Activated naive CD8-positive, alpha-beta T cell treated with anti-CD3 and anti-CD28 coated beads, Interleukin-2, amount 50 U/mL, for 24 hours (primary cell): ENCODE data around the gene ITPRID2.

ENCODE experiments used
- ATAC-seq: fragments of 150-1000 bp; cut with Tn5 transposase; one replicate; pipeline ENCODE4 v1.10.0; 2021
- DNase-seq: peaks from one replicate; pipeline ENCODE4 v3.0.0; 2021
- H3K27ac Mint-ChIP-seq: one replicate; pipeline ENCODE4 v1.8.0; 2021; ENCODE audit warnings: mild to moderate bottlenecking, mixed read lengths
- H3K27me3 Mint-ChIP-seq: one replicate; pipeline ENCODE4 v1.8.0; 2021; ENCODE audit warnings: mixed read lengths
- H3K36me3 Mint-ChIP-seq: one replicate; pipeline ENCODE4 v1.8.0; 2021; ENCODE audit warnings: low read depth, mixed read lengths
- H3K4me1 Mint-ChIP-seq: one replicate; pipeline ENCODE4 v1.8.0; 2021; ENCODE audit warnings: mixed read lengths
- H3K4me3 Mint-ChIP-seq: one replicate; pipeline ENCODE4 v1.8.0; 2021; ENCODE audit warnings: mild to moderate bottlenecking, moderate library complexity, mixed read lengths
- H3K9me3 Mint-ChIP-seq: one replicate; pipeline ENCODE4 v1.8.0; 2021; ENCODE audit warnings: mixed read lengths

The ITPRID2 gene

DNA sequence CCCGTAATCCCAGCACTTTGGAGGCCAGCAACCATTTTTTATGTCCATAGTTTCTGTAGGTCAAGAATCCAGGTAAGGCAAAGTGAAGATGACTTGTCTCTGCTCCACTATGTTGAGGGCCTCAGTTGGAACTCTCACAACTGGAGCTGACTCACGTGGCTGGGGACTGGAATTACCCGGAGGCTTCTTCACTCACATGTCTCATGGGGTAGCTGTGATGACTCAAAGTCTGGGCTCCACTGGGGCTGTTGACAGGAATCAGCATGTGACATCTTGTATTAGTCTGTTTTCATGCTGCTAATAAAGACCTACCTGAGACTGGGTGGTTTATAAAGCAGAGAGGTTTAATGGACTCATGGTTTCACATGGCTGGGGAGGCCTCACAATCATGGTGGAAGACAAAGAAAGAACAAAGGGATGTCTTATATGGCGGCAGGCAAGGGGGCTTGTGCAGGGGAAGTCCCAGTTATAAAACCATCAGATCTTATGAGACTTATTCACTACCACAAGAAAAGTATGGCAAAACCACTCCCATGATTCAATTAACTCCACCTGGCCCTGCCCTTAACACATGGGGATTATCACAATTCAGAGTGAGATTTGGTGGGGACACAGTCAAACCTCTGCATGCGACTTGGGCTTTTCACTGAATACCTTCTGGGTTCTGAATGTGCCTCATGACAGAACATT, 86.3 kb downstream of the ITPRID2 start:
- Mint-ChIP-seq H3K9me3 (no peaks in the 10 kb centered on the region), H3K4me3 (no peak overlapping the region), H3K27ac (peak overlapping the region; percentile 85), H3K27me3 (no peaks in the 10 kb centered on the region), H3K4me1 (peaks cover 16% of the 10 kb centered on the region), H3K36me3 (no peaks in the 10 kb centered on the region)
- ATAC-seq (peak; percentile 84), DNase-seq (peak; percentile 20)

DNA sequence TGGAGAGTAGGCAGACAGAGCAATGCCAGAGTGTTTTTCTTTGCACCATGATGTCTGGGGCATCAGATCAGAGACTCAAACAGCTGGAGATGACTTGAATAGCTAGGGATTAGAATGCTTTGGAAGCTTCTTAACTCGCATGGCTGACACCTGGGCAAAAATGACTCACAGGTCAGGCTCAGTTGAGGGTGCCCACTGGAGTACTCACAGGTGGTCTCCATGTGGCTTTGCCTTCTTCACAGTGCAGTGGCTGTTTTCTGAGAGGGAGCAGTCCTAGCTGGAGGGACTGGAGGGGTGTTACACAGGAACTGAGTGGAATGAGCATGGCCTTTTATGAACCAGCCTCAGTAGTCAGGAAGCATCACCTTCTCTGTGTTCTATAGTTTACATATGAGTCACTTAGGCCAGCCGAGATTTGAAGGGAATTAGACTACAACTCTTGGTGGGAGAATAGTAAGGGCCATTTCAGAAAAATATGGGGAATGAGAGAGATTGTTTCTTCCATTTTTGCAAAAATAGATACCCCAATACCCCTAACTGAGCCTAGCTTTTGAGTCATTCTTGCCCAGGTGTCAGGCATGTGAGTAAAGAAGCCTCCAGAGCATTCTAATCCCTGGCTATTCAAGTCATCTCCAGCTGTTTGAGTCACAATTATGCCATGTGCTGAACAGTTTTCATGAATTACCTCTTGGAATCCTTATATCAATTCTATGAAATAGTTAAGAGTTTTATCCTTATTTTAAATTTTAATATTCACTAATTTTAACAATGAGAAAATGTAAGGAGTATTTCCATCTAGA, 87.0 kb downstream of the ITPRID2 start:
- H3K9me3 Mint-ChIP-seq, result no peaks in the 10 kb centered on the region
- ATAC-seq (peak; percentile 71), DNase-seq (no peak)
- peak overlapping the region; percentile 85 for H3K27ac Mint-ChIP-seq
- peaks cover 16% of the 10 kb centered on the region for H3K4me1 Mint-ChIP-seq
- H3K27me3 Mint-ChIP-seq, result no peaks in the 10 kb centered on the region
- H3K4me3 Mint-ChIP-seq, result no peak overlapping the region
- H3K36me3 Mint-ChIP-seq, result no peaks in the 10 kb centered on the region
